Activated T-cell treated with anti-CD3 and anti-CD28 coated beads, Interleukin-2, amount 50 U/mL, for 24 hours (primary cell): ENCODE results near the gene PARS2.

Experiments
- DNase-seq: peaks from one replicate; pipeline ENCODE4 v3.0.0-alpha.2; 2020
- H3K27ac Mint-ChIP-seq: 2 replicates; pipeline ENCODE4 v1.8.0; 2020; ENCODE audit warnings: mild to moderate bottlenecking, mixed read lengths
- H3K27me3 Mint-ChIP-seq: 2 replicates; pipeline ENCODE4 v1.8.0; 2020; ENCODE audit warnings: mixed read lengths
- H3K36me3 Mint-ChIP-seq: 2 replicates; pipeline ENCODE4 v1.8.0; 2020; ENCODE audit warnings: low read depth, mixed read lengths
- H3K4me1 Mint-ChIP-seq: 2 replicates; pipeline ENCODE4 v1.8.0; 2020; ENCODE audit warnings: low read depth, mixed read lengths
- H3K4me3 Mint-ChIP-seq: 2 replicates; pipeline ENCODE4 v1.8.0; 2020; ENCODE audit warnings: mild to moderate bottlenecking, moderate library complexity, mixed read lengths
- H3K9me3 Mint-ChIP-seq: 2 replicates; pipeline ENCODE4 v1.8.0; 2020; ENCODE audit warnings: mixed read lengths

Gene PARS2

DNA sequence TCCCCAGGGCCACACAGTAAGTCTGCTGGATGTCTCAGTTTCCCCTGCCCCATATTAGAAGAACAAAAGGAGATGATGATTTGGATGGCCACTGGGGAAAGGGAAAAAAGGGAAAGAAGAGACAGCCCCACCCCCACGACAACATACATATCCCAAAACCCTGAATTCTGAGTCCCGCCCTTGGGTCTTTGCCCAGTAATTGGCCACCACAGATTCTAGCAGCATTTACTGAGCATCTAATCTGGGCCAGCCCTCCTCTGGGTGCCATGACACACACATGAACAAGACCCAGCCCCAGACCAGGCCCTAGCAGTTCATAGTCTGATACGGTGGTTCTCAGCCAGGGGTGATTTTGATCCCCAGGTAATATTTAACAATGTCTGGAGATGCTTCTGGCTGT lies 53.9 kb downstream of the PARS2 start:
- Mint-ChIP-seq H3K27ac (no peak overlapping the region), H3K27me3 (peaks cover 15% of the 10 kb centered on the region)
- no peak for DNase-seq

DNA sequence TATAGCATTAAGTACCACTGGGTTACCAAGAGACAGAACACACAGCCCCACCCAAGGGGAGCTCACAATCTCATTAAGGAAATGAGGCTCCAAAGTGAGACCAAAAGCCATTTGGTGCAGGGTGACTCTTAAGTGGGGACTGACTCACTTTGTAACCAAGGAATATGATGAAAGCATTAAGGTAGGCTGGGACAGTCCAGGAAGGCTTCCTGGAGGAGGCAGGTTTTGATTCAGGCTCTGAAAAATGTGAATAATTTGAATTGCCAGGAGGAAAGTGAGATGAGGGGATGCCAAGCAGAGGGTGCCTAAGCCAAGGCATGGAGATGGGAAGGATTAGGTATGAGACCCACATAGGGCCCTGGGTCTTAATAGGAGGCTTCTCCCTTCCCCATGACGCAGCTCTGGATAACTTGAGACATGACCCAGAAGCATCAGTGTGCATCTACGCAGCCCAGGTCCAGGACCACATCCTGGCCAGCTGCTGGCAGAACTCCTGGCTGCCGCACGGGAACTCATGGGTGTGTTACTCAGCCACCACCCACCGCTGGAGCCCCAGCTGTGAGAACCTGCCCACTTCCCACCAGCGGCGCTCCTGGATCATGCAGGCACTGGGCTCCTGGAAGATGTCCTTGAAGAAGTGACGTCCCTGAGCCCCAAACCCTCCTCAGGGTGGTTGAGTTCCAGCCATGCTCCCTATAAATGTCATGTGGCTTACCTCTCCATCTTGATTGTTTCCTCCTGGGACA lies 54.6 kb downstream of the PARS2 start:
- H3K4me3 Mint-ChIP-seq, result no peak overlapping the region
- no peak overlapping the region for H3K27ac Mint-ChIP-seq
- H3K9me3 Mint-ChIP-seq, result no peaks in the 10 kb centered on the region
- peaks cover 1% of the 10 kb centered on the region for H3K4me1 Mint-ChIP-seq
- DNase-seq, result no peak
- peaks cover 15% of the 10 kb centered on the region for H3K27me3 Mint-ChIP-seq
- no peaks in the 10 kb centered on the region for H3K36me3 Mint-ChIP-seq

More for the DNA sequence above, 53.9 kb downstream of the PARS2 start:
- Mint-ChIP-seq H3K36me3 (no peaks in the 10 kb centered on the region), H3K4me1 (peaks cover 8% of the 10 kb centered on the region), H3K9me3 (no peaks in the 10 kb centered on the region), H3K4me3 (no peak overlapping the region)

DNA sequence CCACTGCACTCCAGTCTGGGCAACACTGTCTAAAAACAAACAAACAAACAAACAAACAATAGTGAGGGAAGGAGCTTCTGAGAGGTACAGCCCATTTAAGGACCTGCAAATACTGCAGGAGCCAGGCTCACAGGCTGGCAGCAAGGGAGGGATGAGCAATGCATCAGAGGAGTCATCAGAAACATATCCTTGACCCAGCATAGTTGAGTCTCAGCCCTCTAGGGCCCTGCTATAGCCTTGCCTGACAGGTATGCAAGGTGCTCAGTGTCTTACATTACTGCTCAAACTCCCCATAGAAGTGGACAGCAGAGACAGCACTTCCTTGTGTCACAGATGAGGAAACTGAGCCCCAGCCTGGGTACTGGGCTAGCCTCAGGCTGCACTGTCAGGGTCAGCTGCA lies 55.9 kb downstream of the PARS2 start:
- Mint-ChIP-seq H3K4me1 (no peaks in the 10 kb centered on the region), H3K27me3 (peaks cover 15% of the 10 kb centered on the region), H3K9me3 (no peaks in the 10 kb centered on the region), H3K36me3 (no peaks in the 10 kb centered on the region), H3K4me3 (no peak overlapping the region), H3K27ac (no peak overlapping the region)
- no peak for DNase-seq
